Activated CD8-positive, alpha-beta memory T cell treated with anti-CD3 and anti-CD28 coated beads, Interleukin-2, amount 50 U/mL, for 24 hours (primary cell): ENCODE data around the gene MARF1.
"Not testable (repeated sequence)": the region's sequence is repeated elsewhere in the genome, so short reads cannot be mapped to it uniquely, and the experiment has no call there.

Experiments used
- DNase-seq: peaks from one replicate; pipeline ENCODE4 v3.0.0-alpha.2; 2020; ENCODE audit errors: extremely low read depth

Gene MARF1

GRCh38 chr16:15599303-15600070, 43.5 kb downstream of the MARF1 start:
- no peak for DNase-seq

- no peak for DNase-seq
Measured at GRCh38 chr16:15598648-15599190, 44.2 kb downstream of the MARF1 start.

GRCh38 chr16:15597822-15598647, 44.9 kb downstream of the MARF1 start:
- DNase-seq: no peak

- no peak for DNase-seq
Measured at GRCh38 chr16:15597135-15597534, 45.8 kb downstream of the MARF1 start.

GRCh38 chr16:15594711-15595320, 48.1 kb downstream of the MARF1 start:
- no peak for DNase-seq

GRCh38 chr16:15593235-15593634, 49.7 kb downstream of the MARF1 start:
- DNase-seq: no peak

GRCh38 chr16:15592324-15592723, 50.6 kb downstream of the MARF1 start:
- no peak for DNase-seq

GRCh38 chr16:15587152-15587825, 55.7 kb downstream of the MARF1 start:
- no peak for DNase-seq

GRCh38 chr16:15586716-15587115, 56.2 kb downstream of the MARF1 start:
- no peak for DNase-seq

- DNase-seq: no peak
Measured at GRCh38 chr16:15585956-15586355, 57.0 kb downstream of the MARF1 start.

- DNase-seq: no peak
Measured at GRCh38 chr16:15583526-15583925, 59.4 kb downstream of the MARF1 start.

- no peak for DNase-seq
Measured at GRCh38 chr16:15581127-15581815, 61.7 kb downstream of the MARF1 start.

- no peak for DNase-seq
Measured at GRCh38 chr16:15578824-15579223, 64.1 kb downstream of the MARF1 start.

GRCh38 chr16:15576960-15577958, 65.7 kb downstream of the MARF1 start:
- no peak for DNase-seq

GRCh38 chr16:15575293-15576049, 67.5 kb downstream of the MARF1 start:
- DNase-seq: no peak

GRCh38 chr16:15574614-15574948, 68.4 kb downstream of the MARF1 start:
- DNase-seq: no peak

GRCh38 chr16:15573896-15574613, 68.9 kb downstream of the MARF1 start:
- DNase-seq: not testable (repeated sequence)

- DNase-seq: no peak
Measured at GRCh38 chr16:15573274-15573895, 69.6 kb downstream of the MARF1 start.
